ENCODE data around the gene HEPACAM2. TPM values are rescaled to one million over a fixed set of nuclear protein-coding genes. Genes with fewer than 3 reads are reported as not detected.
A peak's percentile ranks its signal among the peaks of the same experiment; 100 is the strongest.

The HEPACAM2 gene
- total RNA-seq, 1 donor from 2014 or later: under 0.01 TPM

DNA sequence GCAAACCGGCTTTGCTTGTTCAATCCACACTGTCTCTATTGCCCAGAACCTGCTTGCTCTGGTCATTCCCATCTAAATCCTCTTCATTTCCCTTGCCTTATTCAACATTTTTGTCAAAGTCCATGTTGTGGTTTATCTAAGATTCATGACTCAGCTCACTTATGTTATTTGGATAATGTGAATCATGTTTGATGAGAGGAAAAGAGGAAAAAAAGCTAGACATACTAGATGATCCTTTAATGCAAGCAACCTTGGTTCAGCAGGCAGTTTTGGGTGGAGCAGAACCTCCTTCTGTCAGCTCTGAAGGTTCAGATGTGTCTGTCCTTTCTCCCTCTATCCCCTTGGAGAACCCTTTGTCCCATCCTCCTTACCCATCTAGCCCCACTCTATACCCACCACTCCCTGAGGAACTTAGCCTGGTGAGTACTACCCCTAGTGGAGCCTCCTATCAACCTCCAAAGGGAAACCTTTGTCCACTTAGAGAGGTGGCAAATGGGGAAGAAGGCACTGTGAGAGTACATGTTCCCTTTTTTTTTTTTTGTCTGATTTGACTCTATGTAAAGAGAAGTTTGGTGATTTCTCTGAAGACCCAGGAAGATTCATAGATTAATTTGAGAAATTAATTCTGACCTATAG lies 76.0 kb downstream of the HEPACAM2 start:
- FAIRE-seq: no peak
- no peak for DNase-seq (ENCODE audit: low spot score in 2 of 2)

DNA sequence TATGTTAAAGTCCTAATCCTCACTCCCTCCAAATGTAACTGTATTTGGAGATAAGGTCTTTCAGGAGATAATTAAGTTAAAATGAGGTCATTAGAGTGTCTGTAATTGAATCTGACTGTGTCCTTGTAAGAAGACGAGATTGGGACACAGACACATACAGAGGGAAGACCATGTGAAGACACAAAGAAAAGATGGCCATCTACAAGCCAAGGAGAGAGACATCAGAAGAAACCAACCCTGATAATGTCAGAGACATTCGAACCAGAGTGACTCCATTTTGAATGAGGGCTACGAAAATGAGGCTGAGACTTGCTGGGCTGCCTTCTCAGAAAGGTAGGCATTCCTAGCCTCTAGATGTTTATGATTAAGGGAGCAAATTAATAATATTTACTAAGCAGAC lies 77.5 kb downstream of the HEPACAM2 start:
- DNase-seq (ENCODE audit: low spot score in 2 of 2) (no peak), FAIRE-seq (no peak)

GRCh38 chr7:93148144-93148543 lies 78.1 kb downstream of the HEPACAM2 start, which contains the start of gene SAMD9L:
Gene SAMD9L (minus strand): TSS chr7:93148385. CDS start chr7:93135971, 12,414 bp downstream.
- FAIRE-seq (no peak), DNase-seq (ENCODE audit: low spot score in 2 of 2) (no peak)

DNA sequence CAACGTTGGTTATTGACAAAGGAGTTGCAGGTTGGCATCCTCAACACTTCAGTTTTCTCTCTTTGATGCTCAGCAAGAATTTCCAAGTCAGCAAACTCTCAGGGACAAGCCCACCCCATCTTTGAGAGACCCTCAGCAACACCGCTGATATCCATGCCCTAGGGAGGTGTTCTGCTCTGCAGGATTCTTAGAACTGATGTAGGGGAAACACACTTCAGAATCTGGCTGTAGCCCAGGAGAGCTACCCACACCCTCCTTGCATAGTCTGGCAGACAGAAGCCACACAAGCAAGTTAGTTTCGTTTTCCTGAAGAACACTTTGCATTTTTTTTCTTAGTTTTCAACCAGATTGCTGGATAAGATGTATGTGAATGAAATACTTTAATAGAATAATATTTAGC lies 78.9 kb downstream of the HEPACAM2 start:
- DNase-seq (ENCODE audit: low spot score in 2 of 2): peak in 1 of 2 donors; percentile 9
- FAIRE-seq: no peak

- DNase-seq (ENCODE audit: low spot score in 2 of 2) (no peak), FAIRE-seq (no peak)
These were observed 79.7 kb downstream of the HEPACAM2 start for GRCh38 chr7:93146472-93147141.

DNA sequence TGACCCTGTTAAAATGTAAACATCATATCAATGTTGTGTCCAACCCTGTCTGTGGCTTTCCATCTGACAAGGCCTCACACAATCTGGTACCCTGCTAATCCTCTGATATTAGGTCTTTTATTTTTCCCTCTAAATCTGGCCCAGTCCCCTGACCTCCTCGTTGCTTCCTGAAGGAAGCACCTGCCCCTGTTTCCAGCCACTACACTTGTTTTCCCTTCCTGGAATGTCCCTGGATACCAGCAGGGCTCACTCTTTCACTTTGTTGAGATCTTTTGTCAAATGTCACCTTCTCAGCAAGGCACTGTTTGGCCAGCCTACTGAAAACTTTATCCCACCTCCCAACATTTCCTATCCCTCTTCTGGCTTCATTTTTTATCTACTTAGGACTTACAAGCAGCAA lies 80.2 kb downstream of the HEPACAM2 start:
- DNase-seq (ENCODE audit: low spot score in 2 of 2): no peak
- FAIRE-seq: no peak

DNA sequence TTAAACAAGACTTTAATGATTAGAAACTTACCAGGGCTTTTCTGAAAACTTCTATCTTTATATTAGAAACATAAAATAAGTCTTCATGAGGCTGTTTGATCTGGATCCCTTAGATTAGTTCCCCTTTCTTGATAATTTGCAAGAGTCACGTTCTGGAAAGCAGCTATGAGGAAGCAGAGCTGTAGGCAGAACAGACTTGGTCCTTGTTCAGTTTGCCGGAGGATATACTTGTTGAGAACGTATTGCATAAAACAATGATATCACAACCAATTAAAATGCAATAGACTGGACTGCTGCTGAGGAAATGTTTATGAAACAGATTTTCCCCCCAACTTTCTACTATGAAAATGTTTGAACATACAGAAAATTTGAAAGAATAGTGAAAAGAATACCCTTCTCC lies 80.9 kb downstream of the HEPACAM2 start:
- FAIRE-seq (no peak), DNase-seq (ENCODE audit: low spot score in 2 of 2) (no peak)

DNA sequence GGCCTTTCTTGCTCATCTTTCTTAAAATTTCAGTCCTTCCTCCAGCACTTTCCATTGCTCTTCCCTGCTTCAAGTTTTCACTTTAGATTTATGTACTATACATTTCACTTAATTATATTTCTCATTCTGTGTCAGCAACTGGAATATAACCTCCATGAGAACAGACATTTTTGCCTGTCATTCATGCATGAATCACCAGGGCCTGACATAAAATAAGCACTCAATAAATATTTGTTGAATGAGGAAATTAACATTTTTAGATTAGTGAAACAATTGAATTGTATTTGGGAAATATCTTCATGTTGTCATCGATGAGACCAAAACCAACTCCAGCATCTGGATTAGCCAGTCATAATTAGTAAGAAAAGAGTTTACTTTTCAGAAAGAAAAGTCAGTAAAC lies 84.1 kb downstream of the HEPACAM2 start:
- DNase-seq (ENCODE audit: low spot score in 2 of 2) (no peak), FAIRE-seq (no peak)

DNA sequence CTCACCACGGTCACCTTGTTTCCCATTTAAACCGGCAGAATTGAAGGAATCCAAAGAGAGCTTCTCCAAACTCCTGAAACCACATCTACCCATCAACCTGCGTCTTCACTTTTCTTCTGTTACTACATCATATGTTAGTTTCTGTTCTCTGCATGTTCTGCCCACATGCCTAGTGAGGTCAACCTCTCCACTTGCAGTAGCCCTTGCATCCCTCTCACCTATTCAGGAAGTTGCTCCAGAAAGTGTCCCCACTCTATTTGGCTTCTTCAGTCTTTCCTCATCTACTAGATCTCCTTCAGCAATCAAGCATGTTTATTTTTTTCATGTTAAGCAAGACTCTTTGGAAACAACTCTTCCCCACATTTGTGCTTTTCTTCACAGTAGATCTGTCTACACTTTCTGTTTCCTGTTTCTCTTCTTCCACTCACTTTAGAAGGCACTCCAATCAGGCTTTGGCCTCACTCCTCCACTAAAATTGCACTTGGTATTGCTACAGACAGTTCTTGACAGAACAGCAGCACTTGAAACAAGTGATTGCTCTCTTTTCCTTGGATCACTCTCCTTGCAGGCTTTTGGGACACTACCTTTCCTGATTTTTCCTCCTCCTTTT lies 85.6 kb downstream of the HEPACAM2 start:
- DNase-seq (ENCODE audit: low spot score in 2 of 2) (no peak), FAIRE-seq (no peak)

GRCh38 chr7:93138576-93138975 lies 87.7 kb downstream of the HEPACAM2 start:
- no peak for FAIRE-seq
- DNase-seq (ENCODE audit: low spot score in 2 of 2): no peak

Other genes starting within 250 kb of the HEPACAM2 start
- 1.6 TPM for gene SAMD9, start 108.5 kb downstream of the HEPACAM2 start, total RNA-seq
- gene SAMD9L, start 78.1 kb downstream of the HEPACAM2 start, total RNA-seq: 1.6 TPM
- 119 TPM for gene VPS50, start 5.9 kb upstream of the HEPACAM2 start, total RNA-seq